Measurements from ENCODE around the gene TIMM21.

Gene TIMM21

GRCh38 chr18:74183130-74183529, 34.8 kb downstream of the TIMM21 start:
- in situ Hi-C loops (cut with HindIII; ENCODE audit: low pct_unique_long_range_greater_than_20kb, low sequenced_read_pairs): no loop called here
- peak in 1 of 2 experiments; percentile 41 for DNase-seq (ENCODE audit: low read depth in 1 of 2, low spot score in 1 of 2)

GRCh38 chr18:74184875-74185274, 36.6 kb downstream of the TIMM21 start:
- in situ Hi-C loops (cut with HindIII; ENCODE audit: low pct_unique_long_range_greater_than_20kb, low sequenced_read_pairs): no loop called here
- no peak for TF ChIP-seq JUND (IDR thresholded peaks at IDR 0.05; ENCODE audit: low read depth)
- DNase-seq (ENCODE audit: low read depth in 1 of 2, low spot score in 1 of 2): peak in 1 of 2 experiments; percentile 72

More at GRCh38 chr18:74183130-74183529, 34.8 kb downstream of the TIMM21 start:
- no peak for TF ChIP-seq JUND (IDR thresholded peaks at IDR 0.05; ENCODE audit: low read depth)

GRCh38 chr18:74185860-74186259, 37.5 kb downstream of the TIMM21 start:
- no peak for DNase-seq (ENCODE audit: low read depth in 1 of 2, low spot score in 1 of 2)
- no peak for TF ChIP-seq JUND (IDR thresholded peaks at IDR 0.05; ENCODE audit: low read depth)
- in situ Hi-C loops (cut with HindIII; ENCODE audit: low pct_unique_long_range_greater_than_20kb, low sequenced_read_pairs): no loop called here

GRCh38 chr18:74186661-74187060, 38.3 kb downstream of the TIMM21 start:
- in situ Hi-C loops (cut with HindIII; ENCODE audit: low pct_unique_long_range_greater_than_20kb, low sequenced_read_pairs): no loop called here
- DNase-seq (ENCODE audit: low read depth in 1 of 2, low spot score in 1 of 2): no peak
- TF ChIP-seq JUND (IDR thresholded peaks at IDR 0.05; ENCODE audit: low read depth): no peak

- in situ Hi-C loops (cut with HindIII; ENCODE audit: low pct_unique_long_range_greater_than_20kb, low sequenced_read_pairs): no loop called here
- no peak for TF ChIP-seq JUND (IDR thresholded peaks at IDR 0.05; ENCODE audit: low read depth)
- no peak for DNase-seq (ENCODE audit: low read depth in 1 of 2, low spot score in 1 of 2)
Measured at GRCh38 chr18:74190086-74190485, 41.8 kb downstream of the TIMM21 start.

- no peak for DNase-seq (ENCODE audit: low read depth in 1 of 2, low spot score in 1 of 2)
- in situ Hi-C loops (cut with HindIII; ENCODE audit: low pct_unique_long_range_greater_than_20kb, low sequenced_read_pairs): no loop called here
- TF ChIP-seq JUND (IDR thresholded peaks at IDR 0.05; ENCODE audit: low read depth): no peak
Measured at GRCh38 chr18:74191577-74191976, 43.3 kb downstream of the TIMM21 start.

- TF ChIP-seq JUND (IDR thresholded peaks at IDR 0.05; ENCODE audit: low read depth): no peak
- DNase-seq (ENCODE audit: low read depth in 1 of 2, low spot score in 1 of 2): no peak
- in situ Hi-C loops (cut with HindIII; ENCODE audit: low pct_unique_long_range_greater_than_20kb, low sequenced_read_pairs): no loop called here
Measured at GRCh38 chr18:74194691-74195090, 46.4 kb downstream of the TIMM21 start.

GRCh38 chr18:74196220-74197119, 48.1 kb downstream of the TIMM21 start:
- in situ Hi-C loops (cut with HindIII; ENCODE audit: low pct_unique_long_range_greater_than_20kb, low sequenced_read_pairs): no loop called here
- DNase-seq (ENCODE audit: low read depth in 1 of 2, low spot score in 1 of 2): peak; percentile 53 to 73

GRCh38 chr18:74197705-74198341, 49.5 kb downstream of the TIMM21 start:
- no peak for TF ChIP-seq JUND (IDR thresholded peaks at IDR 0.05; ENCODE audit: low read depth)
- peak; percentile 38 to 81 for DNase-seq (ENCODE audit: low read depth in 1 of 2, low spot score in 1 of 2)
- in situ Hi-C loops (cut with HindIII; ENCODE audit: low pct_unique_long_range_greater_than_20kb, low sequenced_read_pairs): no loop called here

More at GRCh38 chr18:74196220-74197119, 48.1 kb downstream of the TIMM21 start:
- no peak for TF ChIP-seq JUND (IDR thresholded peaks at IDR 0.05; ENCODE audit: low read depth)

- in situ Hi-C loops (cut with HindIII; ENCODE audit: low pct_unique_long_range_greater_than_20kb, low sequenced_read_pairs): no loop called here
- DNase-seq (ENCODE audit: low read depth in 1 of 2, low spot score in 1 of 2): no peak
- no peak for TF ChIP-seq JUND (IDR thresholded peaks at IDR 0.05; ENCODE audit: low read depth)
Measured at GRCh38 chr18:74198453-74198852, 50.1 kb downstream of the TIMM21 start.

GRCh38 chr18:74200780-74201179, 52.5 kb downstream of the TIMM21 start:
- in situ Hi-C loops (cut with HindIII; ENCODE audit: low pct_unique_long_range_greater_than_20kb, low sequenced_read_pairs): no loop called here
- no peak for TF ChIP-seq JUND (IDR thresholded peaks at IDR 0.05; ENCODE audit: low read depth)
- DNase-seq (ENCODE audit: low read depth in 1 of 2, low spot score in 1 of 2): no peak

GRCh38 chr18:74203811-74204210, 55.5 kb downstream of the TIMM21 start:
- DNase-seq (ENCODE audit: low read depth in 1 of 2, low spot score in 1 of 2): no peak
- TF ChIP-seq JUND (IDR thresholded peaks at IDR 0.05; ENCODE audit: low read depth): no peak
- in situ Hi-C loops (cut with HindIII; ENCODE audit: low pct_unique_long_range_greater_than_20kb, low sequenced_read_pairs): no loop called here

- no peak for DNase-seq (ENCODE audit: low read depth in 1 of 2, low spot score in 1 of 2)
- no peak for TF ChIP-seq JUND (IDR thresholded peaks at IDR 0.05; ENCODE audit: low read depth)
- in situ Hi-C loops (cut with HindIII; ENCODE audit: low pct_unique_long_range_greater_than_20kb, low sequenced_read_pairs): no loop called here
Measured at GRCh38 chr18:74204526-74205152, 56.3 kb downstream of the TIMM21 start.

Measured in T47D (cell line).